Ishikawa (cell line): ENCODE data around the gene EPHB1.

Experiments used
- CEBPB ChIP-seq: IDR thresholded peaks from 2 replicates; pipeline ENCODE4 v1.6.1; 2012
- CREB1 ChIP-seq: IDR thresholded peaks from 2 replicates; pipeline ENCODE4 v1.6.1; 2012; ENCODE audit warnings: low read depth
- EGR1 ChIP-seq: IDR thresholded peaks from 2 replicates; pipeline ENCODE4 v1.6.1; 2012
- EP300 ChIP-seq: IDR thresholded peaks from 2 replicates; pipeline ENCODE4 v1.6.1; 2012; ENCODE audit warnings: borderline replicate concordance
- FOXM1 ChIP-seq: IDR thresholded peaks from 2 replicates; pipeline ENCODE4 v1.6.1; 2012; ENCODE audit warnings: low read depth, borderline replicate concordance
- NFIC ChIP-seq: IDR thresholded peaks from 2 replicates; pipeline ENCODE4 v1.6.1; 2012
- RAD21 ChIP-seq: IDR thresholded peaks from 2 replicates; pipeline ENCODE4 v1.6.1; 2012; ENCODE audit warnings: low read depth
- TAF1 ChIP-seq: IDR thresholded peaks from 2 replicates; pipeline ENCODE4 v1.6.1; 2012; ENCODE audit warnings: low read depth, mild to moderate bottlenecking
- TCF12 ChIP-seq: IDR thresholded peaks from 2 replicates; pipeline ENCODE4 v1.6.1; 2012; ENCODE audit warnings: low read depth
- TEAD4 ChIP-seq: IDR thresholded peaks from 2 replicates; pipeline ENCODE4 v1.6.1; 2012
- YY1 ChIP-seq: IDR thresholded peaks from 2 replicates; pipeline ENCODE4 v1.6.1; 2012; ENCODE audit warnings: low read depth
- ZBTB7A ChIP-seq: IDR thresholded peaks from 2 replicates; pipeline ENCODE4 v1.6.1; 2012; ENCODE audit warnings: low read depth
- TF ChIP-seq, protein P1 (sequence below): IDR thresholded peaks from 2 replicates; pipeline ENCODE4 v1.6.1; 2012; ENCODE audit warnings: low read depth, mild to moderate bottlenecking
- TF ChIP-seq, protein P2 (sequence below): IDR thresholded peaks from 2 replicates; pipeline ENCODE4 v1.6.1; 2012
- TF ChIP-seq, protein P3 (sequence below): IDR thresholded peaks from 2 replicates; pipeline ENCODE4 v1.6.1; 2012

The EPHB1 gene

DNA sequence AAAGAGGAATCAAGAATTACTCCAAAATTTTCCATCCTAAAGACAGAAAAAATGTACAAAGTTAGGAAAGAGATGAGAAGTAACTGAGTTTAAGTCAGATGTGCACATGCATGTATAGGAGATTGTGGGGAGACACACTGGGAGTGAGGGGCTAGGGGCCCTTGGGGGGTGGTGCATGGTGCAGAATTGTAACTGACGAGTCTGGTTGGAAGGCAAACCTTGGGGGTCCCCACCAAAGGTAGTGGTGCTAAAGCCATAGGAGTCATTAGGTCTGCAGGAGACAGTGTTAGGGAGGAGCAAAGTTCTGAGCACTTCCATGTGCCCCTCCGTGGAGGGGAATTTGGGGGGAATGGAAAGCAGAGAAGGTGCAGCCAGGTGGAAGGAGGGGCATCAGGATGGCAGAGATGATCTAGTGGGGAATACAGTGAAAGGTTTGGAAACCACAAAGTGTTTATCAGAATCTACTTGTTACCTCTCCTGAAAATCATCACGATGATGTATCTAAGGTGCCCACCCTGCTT, 37.5 kb upstream of the EPHB1 start:
- TF ChIP-seq RAD21 (no peak), CREB1 (no peak), YY1 (no peak), NFIC (no peak), EP300 (no peak), TEAD4 (no peak), TAF1 (no peak), EGR1 (no peak), CEBPB (no peak), TCF12 (no peak), FOXM1 (no peak), ZBTB7A (no peak)
- TF ChIP-seq, protein P1, sequence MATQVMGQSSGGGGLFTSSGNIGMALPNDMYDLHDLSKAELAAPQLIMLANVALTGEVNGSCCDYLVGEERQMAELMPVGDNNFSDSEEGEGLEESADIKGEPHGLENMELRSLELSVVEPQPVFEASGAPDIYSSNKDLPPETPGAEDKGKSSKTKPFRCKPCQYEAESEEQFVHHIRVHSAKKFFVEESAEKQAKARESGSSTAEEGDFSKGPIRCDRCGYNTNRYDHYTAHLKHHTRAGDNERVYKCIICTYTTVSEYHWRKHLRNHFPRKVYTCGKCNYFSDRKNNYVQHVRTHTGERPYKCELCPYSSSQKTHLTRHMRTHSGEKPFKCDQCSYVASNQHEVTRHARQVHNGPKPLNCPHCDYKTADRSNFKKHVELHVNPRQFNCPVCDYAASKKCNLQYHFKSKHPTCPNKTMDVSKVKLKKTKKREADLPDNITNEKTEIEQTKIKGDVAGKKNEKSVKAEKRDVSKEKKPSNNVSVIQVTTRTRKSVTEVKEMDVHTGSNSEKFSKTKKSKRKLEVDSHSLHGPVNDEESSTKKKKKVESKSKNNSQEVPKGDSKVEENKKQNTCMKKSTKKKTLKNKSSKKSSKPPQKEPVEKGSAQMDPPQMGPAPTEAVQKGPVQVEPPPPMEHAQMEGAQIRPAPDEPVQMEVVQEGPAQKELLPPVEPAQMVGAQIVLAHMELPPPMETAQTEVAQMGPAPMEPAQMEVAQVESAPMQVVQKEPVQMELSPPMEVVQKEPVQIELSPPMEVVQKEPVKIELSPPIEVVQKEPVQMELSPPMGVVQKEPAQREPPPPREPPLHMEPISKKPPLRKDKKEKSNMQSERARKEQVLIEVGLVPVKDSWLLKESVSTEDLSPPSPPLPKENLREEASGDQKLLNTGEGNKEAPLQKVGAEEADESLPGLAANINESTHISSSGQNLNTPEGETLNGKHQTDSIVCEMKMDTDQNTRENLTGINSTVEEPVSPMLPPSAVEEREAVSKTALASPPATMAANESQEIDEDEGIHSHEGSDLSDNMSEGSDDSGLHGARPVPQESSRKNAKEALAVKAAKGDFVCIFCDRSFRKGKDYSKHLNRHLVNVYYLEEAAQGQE, result no peak
- TF ChIP-seq, protein P2, sequence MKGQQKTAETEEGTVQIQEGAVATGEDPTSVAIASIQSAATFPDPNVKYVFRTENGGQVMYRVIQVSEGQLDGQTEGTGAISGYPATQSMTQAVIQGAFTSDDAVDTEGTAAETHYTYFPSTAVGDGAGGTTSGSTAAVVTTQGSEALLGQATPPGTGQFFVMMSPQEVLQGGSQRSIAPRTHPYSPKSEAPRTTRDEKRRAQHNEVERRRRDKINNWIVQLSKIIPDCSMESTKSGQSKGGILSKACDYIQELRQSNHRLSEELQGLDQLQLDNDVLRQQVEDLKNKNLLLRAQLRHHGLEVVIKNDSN, result no peak
- TF ChIP-seq, protein P3, sequence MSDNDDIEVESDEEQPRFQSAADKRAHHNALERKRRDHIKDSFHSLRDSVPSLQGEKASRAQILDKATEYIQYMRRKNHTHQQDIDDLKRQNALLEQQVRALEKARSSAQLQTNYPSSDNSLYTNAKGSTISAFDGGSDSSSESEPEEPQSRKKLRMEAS, result no peak

DNA sequence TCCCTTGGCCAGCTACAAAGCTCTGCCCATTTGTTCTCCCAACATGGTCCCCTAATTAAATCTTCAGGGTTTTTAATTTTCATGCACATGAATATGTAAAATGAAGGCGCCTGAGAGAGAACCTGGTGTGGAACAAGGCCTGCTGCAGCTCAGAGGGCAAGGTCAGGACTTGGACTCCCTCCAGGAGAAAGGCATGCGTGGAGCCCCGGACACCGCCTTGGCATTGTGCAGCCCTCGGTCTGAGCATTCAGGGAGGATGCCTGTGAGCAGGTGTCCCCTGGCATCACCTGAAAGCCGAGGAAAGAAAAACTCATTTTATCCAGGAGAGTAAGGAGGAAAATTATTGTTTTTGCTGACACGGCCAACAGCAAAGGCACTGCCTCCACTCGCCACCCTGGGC, 33.8 kb upstream of the EPHB1 start:
- TF ChIP-seq TCF12 (no peak), ZBTB7A (no peak), NFIC (no peak)

DNA sequence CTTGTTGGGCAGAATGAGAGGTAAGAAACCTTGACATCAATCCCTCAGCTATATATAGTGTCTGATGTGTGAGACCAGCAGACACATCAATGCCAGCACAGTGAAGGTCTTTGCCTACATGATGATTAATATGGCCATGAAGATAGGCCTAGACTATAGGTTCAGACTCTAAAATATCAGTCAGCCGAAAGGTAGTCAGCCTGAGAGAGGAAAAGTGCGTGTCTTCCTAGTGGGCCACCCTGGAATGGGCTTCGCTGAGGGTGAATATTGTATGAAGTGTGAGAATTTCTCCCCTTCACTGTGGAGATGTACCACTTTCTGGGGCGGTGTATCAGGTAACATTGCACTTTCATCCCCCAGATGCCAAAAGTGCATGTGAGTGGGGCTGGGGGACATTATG, 33.0 kb upstream of the EPHB1 start:
- TF ChIP-seq FOXM1 (no peak), TAF1 (no peak), RAD21 (no peak), EP300 (no peak), TCF12 (no peak), YY1 (no peak), CEBPB (no peak), EGR1 (no peak), NFIC (no peak), TEAD4 (no peak), ZBTB7A (no peak)
- TF ChIP-seq, protein P2, result no peak
- TF ChIP-seq, protein P1, result no peak
- TF ChIP-seq, protein P3, result no peak

DNA sequence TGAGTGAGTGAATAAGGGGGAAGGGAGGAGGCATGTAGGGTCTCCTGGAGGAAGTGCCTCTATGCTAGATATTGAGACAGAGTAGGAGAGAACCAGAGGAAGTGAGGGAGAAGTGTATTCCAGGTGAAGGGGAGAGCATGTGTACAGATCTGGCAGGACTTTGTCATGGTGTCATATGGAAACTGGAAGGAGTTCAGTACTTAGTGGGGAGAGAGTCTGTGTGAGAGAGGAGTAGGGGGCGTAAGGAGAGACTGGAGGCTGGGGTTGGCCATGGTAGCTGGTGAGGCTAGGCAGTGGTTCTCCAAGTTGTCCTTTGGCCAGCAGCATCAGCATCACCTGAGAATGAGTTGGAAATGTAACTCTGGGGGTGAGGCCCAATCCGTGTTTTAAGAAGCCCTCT, 29.6 kb upstream of the EPHB1 start:
- TF ChIP-seq EP300 (no peak), CREB1 (no peak), TCF12 (no peak), FOXM1 (no peak), CEBPB (no peak), YY1 (no peak), EGR1 (no peak), TEAD4 (no peak), ZBTB7A (no peak)
- TF ChIP-seq, protein P2, result no peak
- TF ChIP-seq, protein P3, result no peak
- TF ChIP-seq, protein P1, result no peak
